DMS114 treated with DMSO at 0.1 percent for 48 hours (cell line): ENCODE data around the gene ANO3.

Experiments used
- DNase-seq: peaks from one replicate; lab custom pipeline; 2025; ENCODE audit not compliant: unreplicated experiment; lab: John Stamatoyannopoulos, UW

ANO3 gene

DNA sequence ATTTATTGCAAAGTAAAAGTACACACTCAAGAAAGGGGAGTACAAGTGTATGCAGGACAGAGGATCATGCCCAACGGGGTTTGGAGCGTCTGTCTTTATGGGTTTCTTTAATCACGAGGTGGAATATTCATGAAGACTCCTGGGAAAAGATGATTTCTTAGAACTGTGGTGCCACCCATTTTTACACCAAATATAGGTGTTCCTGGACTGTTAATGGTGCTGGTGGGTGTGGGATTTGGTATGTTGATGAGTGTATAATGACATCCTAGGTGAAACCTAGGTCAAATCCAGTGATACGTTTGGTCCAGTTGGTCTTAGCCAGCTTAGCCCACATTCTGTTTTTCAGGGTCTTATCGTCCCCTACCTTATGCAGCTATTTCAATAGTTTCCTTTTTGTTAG, 21.1 kb downstream of the ANO3 start:
- no peak for DNase-seq

DNA sequence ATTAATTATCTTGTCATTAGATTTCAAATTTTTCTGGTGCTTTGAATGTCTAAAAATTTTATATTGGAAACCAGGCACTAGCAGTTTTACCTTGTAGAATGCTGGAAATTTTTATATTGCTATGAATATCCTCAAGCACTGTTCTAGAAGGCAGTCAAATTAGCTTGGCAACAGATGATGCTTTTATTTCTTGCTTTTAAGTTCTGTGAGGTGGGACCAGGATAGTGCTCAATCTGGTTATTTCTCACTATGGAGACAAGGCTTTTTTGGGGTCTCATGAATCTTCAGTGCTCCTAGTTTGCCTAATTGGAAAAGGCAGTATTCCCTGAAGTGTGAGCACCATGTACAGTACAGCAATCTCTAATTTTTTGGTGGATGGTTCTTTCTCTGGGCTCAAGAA, 27.1 kb downstream of the ANO3 start:
- DNase-seq, result no peak

DNA sequence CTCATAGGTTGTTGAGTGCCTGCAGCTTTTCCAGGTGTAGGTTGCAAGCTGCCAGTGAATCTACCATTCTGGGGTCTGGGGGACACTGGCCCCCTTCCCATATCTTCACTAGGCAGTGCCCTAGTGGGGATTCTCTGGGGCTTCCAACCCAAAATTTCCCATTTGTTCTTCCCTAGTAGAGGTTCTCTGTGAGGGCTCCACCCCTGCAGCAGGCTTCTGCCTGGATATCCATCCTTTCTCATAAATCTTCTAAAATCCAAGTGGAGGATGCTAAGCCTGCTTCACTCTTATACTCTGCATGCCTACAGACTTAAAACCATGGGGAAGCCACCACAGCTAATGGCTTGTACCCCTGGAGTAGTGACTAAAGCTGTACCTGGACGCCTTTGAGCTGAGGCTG, 33.4 kb downstream of the ANO3 start:
- DNase-seq, result no peak

DNA sequence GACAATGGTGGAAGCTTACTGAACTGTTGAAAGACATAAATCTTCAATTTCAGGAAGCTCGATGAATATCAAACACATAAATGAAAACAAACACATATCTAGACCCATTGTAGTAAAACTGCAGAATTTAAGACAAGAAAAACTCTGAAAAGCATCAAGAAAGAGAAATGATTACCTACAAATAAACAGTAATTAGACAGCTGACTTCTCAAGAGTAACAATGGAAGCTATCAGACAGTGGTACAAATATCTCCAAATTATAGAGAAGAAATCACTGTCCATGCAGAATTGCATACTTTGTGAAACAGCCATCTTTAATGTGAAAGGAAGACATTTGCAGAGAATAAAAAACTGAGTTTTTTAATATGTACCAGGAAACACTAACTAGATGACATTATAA, 45.7 kb downstream of the ANO3 start:
- no peak for DNase-seq

DNA sequence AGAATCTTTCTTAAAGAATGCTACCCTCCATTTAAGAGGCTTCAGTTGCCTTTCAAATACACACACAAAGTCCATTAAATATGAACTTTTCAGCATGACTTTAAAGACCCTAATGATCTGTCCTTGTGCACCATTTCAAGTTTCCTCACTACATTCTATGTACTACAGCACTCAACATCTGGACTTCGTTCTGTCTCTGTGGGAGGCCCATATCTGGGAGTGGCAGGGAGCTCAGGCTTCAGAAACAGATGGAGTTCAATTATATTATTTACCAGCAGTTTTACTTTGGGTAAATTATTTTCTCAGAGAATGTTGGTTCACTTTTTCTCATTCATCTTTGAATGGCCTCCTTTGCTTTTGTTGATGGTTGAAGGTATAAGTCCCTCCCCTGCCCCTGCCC, 67.4 kb downstream of the ANO3 start:
- DNase-seq, result no peak

DNA sequence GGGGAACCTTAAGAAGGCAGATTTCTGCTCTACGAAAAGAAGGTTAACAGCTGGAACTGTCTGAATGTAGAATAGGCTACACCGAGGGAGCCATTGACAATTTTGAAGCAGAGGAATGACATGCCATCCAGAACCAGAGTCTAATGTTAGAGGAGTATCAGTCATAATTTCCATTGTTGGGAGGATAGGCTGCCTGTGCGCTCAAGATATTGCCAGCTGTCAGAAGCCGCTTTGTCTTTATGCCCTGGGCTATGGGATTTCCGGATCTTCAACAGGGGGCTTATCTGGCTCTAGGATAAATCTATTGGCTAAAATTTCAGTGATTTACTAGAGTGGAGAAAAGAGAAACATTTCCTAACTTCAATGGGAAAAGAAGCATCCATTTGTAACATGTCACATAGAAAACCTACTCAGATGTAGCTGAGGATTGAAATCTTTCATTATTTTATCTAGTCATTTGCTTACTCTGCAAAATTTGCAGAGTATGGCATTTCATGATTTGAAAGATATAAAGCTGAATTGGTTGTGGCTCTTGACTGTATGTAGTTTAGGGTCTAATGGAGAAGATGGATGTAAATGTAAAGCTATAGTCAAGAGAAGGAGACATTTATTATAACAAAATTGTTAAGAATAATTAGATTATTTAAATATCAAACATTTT, 78.9 kb downstream of the ANO3 start:
- no peak for DNase-seq

DNA sequence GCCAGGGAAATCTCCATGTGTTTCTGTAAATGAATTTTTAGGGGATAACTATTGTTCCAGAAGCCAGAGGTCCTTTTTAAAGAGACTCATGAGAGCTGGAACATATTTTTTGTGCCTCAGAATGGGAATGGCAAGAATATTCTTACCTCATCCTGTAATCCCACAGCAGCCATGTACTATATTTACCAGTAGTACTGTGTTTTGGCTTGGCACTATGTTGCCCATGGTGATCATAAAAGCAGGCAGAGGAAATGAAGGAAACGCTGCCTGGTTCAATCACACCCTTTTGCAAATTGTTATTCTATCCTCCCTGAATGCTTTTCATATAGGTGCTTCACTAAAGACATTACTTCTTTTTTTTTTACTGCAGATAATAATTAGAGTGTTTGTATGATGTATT, 81.0 kb downstream of the ANO3 start:
- no peak for DNase-seq

DNA sequence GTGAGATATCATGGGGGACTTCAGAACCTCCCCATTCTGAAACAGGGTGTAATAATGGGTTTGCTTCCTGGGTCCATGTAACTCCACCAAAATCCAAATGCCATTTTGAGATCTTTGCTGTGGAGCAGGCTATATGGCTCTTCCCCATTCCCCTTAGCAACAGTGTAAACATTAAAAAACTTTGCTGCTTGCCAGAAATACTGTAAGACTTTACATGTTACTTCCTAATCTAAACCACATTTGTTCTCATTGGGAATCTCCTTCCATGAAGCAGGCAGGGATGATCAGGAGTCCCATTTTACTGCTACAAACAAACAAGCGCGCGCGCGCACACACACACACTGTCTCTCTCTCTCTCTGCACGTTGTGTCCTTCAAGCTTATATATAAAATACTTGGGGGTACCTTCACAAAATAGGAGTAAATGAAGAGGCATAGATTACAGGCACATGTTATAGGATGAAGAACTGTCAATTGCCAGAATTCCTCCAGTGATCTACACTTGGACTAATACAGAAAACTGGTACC, 86.5 kb downstream of the ANO3 start:
- DNase-seq, result no peak

DNA sequence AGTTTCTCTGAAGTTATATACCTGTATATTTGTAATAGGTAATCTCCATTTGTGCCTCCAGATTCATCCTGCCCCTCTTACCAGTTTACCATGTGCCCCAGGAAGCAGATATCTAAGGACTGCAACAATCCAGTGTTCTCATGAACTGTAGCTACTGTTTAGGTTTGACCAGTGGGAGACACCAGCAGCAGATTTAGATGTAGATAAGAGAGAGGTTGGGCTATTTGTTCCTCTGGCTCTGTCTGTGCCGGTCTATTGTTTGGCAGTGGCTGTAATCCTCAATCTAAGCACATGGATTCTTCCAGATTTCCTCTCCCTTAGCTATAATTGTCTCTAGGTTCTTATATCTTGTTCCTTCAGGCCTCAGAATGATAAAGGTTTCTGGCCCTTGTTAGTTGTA, 88.4 kb downstream of the ANO3 start:
- DNase-seq, result no peak

DNA sequence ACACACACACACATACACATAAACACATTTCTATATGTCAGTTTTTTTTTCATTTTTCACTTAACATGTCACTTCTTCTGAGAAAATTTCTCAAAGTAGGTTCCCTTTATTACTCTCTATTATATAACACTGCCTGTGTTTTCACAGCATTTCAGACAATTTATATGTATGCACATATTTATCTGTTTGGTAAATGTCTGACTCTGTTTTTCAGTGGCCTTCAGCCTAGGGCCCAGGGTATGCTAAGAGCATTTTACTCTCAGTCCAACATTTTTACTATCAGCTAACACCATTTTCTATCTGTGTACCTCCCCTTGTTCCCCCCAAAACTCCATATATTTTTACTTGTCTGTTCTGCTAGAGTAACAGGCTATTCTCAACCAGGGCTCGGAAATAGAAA, 92.3 kb downstream of the ANO3 start:
- DNase-seq, result no peak

DNA sequence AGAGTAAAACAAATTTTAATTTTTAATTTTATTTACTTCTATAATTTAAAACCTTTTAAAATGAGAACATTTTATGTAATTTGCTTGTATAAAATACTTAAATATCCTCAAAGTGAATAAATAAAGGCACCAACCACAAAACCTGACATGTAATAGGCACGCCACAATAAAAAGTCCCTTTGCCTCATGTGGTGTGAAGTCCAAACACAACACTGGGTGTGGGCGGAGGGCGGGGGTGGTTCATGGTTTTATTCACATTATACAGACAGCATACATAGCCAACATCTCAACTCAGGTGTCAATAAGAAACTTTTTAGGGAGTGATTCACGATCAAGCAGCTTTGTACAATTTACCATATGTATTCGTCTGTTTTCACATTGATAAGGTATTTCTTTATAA, 107.9 kb downstream of the ANO3 start:
- no peak for DNase-seq

DNA sequence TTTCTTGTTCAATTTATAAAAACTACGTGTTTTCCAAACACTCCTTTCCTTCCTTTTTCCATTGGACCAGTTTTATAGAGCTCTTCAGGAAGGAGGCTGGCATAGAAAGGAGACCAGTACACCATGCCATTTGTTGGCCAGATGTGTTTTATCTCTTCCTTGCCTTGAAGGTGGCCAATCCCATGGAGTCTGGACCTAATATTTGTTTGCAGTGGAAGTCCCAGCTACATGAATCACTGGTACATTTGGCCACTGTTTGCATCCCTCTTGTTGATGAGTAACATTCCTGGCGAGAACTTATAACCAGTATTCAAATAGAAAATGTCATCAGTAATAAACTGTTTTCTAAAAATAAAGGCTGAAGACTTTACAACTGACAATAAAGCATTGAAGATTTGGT, 110.2 kb downstream of the ANO3 start:
- DNase-seq, result no peak

DNA sequence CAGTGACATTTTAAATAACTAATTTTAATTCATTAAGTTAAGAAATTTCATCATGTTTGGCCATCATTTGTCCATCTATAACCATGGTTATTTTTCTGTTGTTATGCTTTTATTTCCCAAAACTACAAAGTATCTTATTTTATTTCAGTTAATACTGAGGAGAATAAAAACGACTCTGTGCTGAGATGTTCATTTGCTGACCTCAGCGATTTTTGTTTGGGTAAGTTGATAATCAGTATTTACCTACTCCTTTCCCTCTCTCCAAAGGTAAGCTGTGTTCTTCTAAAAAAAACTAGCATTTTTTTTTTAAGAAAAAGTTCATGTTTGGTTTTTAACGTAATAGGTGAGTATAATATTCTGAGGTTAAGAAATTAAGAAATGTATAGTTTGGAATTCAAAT, 111.7 kb downstream of the ANO3 start:
- DNase-seq, result no peak

DNA sequence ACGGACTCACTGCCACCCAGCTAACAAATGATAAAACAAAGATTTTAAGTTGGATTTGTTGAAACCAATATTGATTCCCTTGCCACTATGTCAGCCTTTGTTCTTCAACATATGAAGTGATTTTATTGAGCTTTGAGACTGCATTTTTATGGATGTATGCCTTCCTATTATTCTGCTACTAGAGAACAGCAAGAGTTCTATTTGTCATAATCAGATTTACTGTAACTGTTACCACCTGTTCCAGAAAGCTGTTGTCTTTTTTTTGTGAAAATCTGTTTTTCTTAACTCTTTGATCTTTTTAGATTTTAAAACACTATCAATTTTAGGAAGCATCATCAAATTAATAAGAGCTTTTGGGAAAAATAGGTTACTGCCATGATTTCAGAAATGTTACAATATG, 125.7 kb downstream of the ANO3 start:
- no peak for DNase-seq

DNA sequence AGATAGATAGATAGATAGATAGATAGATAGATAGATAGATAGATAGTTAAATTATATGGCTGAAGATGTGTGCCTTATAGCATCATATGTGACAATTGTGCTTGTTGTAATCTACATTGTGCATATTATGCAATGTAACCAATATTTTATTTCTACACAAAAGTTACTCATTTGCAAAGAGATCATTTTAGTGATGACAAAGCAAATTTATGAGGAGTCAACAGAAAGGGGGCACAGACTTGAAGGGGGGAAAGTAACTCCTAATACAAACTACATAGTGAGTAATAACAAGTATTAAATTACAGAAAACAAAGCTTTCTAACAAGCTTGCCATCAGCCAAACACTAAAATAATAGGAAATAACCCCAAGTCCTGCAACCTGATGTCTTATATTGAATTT, 133.3 kb downstream of the ANO3 start:
- DNase-seq, result no peak

DNA sequence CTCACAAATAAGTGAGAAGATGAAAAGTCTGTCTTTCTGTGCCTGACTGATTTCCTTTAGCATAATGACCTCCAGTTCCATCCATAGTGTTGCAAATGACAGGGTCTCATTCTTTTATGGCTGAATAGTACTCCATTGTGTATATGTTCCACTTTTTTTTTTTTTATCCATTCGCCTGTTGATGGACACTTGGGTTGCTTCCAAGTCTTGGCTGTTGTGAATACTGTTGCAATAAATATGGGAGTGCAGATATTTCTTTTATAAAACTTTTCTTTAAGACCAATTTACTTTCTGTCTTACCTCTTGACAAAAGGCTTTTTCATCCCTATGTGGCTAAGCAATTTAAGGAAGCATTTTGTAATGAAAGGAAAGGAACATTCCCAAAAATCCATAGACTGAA, 135.6 kb downstream of the ANO3 start:
- DNase-seq, result no peak

DNA sequence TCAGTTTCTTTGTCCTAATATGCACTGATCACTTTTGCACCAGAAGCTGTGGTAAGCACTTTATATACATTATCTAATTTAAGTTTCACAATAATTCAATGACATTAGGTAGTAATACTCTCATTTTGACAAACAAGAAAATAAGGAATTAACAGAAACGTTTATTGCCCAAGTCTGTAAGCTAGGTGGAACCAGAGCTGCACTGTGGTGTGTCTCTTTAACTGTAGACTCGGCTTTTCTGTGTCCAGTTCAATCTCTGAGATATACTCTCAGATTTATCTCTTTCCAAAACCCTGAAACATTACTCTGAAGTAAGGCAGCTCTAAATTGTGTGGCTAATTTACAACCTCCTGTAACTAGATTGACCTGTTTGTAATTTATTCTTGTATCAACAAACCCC, 139.1 kb downstream of the ANO3 start:
- no peak for DNase-seq

DNA sequence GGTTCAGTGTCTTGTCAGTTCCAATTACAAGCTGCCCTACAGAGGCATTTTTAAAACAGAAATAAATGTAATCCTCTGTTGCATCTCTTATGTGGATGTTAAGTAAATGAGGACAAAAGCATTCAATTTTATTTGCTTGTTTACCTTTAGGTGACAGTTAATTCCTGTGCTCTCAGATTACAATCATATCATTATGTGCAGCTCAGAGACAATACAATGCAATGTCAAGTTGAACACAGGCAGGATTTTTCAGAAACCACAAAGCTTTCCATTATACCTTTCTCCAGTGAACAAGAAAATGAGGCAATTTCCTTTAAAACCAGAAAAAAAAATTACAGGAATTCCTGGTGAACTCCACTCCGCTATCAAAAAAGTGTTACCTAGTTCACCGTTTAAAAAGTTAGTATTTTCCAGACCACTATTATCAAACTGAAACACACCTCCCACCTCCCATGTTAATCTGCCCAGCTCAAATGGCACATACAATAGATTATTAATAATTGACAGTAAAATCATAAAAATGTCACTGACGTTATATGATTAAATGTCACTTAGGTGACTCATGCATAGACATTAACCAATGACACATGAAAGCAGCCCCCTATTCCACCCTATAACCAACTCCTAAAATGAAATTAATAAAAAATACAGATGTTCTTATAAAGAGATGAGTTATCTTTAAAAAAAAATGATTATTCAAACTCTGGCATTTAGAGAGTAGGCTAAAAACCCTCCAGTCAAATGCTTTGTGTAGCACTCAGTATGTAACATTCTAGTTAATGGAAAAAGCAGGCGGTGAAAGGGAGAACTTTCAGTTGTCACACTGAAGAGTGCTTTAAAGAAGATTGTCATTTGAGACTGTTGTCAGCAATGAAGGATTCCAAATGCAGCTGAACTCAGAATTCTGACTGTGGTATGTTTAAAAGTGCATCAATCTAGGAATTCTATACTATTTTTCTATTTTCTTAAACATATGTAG, 141.6 kb downstream of the ANO3 start:
- no peak for DNase-seq

DNA sequence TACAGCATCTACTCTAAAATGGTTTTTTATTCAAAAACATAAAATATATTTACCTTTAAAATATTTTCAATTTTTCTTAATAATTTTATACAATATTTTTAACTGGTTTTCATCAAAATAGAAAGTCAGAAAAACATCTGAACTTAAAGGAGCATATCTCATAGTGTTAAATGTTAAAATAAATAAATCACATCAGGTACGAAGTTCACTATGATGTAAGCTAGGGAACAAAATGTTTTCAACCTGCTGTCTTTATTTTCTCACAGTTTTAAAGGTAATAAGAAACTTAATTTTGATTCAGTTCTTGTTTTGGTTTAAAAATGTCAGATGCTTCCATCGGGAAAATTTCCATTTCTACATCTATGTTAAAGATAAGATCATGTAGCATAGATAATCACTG, 142.5 kb downstream of the ANO3 start:
- DNase-seq, result no peak

DNA sequence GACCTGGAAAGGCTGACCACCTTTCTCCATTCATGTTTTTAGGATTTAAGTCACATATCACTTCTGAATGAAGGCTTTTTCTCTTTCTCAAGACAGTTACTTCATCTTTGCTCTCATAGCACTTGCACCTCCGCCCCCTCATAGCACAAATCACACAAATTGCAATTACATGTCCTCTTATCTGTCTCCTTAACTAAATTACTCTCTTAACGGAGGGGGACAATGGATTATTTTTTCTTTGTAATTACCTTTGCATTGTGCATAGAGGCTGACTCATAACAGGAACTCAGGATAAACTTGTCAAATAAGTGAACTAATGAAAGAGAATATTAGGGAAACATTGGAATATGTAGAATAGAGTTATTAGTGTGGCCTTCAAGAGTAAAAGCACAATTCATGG, 145.5 kb downstream of the ANO3 start:
- no peak for DNase-seq

DNA sequence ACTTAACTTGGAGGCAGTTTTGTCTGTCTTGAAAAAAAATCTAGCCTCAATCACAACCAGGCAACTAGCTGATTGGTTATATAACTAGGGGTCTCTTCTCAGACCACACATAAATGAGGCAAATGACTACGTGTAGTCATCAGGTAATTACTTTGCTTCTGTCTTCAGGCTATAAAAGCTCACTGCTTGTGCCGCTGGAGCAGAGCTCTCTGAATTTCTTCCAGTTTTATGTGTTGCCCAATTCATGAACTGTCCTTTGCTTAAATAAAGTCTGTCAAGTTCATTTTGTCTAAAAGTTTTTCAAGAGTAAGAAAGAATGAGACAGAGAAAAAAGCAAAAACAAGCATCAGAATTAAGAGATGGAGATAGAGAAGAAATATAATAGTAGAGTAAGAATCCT, 146.8 kb downstream of the ANO3 start:
- no peak for DNase-seq

DNA sequence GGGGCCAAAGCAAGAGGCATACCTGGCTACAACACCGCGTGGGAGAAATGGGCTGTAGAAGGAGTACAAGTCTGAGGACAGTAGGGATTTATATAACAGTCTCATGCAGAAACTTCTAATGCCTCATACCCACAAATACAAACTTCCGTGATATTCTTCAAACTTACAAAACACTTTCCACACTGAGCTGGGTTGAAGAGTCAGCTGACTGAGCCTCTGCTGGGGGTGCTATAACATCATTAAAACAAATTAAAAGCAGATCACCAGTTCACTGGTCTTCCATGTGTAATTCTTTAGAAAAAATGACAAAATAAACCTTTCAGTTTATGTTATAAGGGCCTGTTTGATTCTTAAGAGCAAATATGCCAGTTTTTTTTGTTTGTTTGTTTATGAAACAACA, 148.1 kb downstream of the ANO3 start:
- no peak for DNase-seq
